OCI-LY7 (cell line): ENCODE measurements around the gene NFYC.

Experiments used
- EZH2phosphoT487 ChIP-seq: fragments of 200-600 bp; sonication (generic); IDR thresholded peaks from 2 replicates; pipeline ENCODE4 v1.6.1; 2018; ENCODE audit warnings: low read depth, borderline replicate concordance, mild to moderate bottlenecking, mixed run types, antibody characterized with exemption, low read length, moderate library complexity, mixed read lengths
- TF ChIP-seq, protein P1 (sequence below): fragments of 200-600 bp; sonication (generic); conservative IDR thresholded peaks from 2 replicates; pipeline ENCODE4 v1.5.1; 2014; ENCODE audit warnings: mild to moderate bottlenecking, antibody characterized with exemption, low read length, moderate library complexity, mixed read lengths

DNA sequence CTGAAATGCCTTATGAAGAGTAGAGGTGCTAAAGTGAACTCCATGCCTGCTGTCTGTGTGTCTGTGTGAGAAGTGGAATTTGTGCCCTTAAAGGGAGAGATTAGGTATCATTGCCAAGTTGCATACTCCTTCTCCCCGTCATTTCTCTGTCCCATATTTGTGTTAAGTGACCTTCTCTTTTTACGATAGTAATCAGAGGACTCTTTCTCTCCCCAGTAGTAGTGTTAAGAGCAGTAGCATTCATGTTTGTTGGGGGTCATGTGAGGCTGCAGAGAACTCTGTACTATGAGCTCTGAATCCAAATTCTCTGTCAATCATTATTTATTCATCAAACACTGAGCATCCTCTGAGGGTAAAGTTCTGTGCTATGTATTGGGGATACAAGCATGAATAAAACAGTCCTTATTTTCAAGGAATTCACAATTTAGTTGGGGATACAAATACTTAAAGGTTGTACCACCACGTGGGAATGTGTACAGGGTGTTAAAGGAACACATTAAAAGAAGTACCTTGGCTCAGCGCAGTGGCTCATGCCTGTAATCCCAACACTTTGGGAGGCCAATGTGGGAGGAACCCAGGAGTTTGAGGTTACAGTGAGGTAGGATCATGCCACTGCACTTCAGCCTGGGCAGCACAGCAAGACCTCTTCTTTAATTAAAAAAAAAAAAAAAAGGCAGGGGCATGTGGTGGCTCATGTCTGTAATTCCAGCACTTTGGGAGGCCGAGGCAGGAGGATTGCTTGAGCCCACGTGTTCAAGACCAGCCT lies 67.3 kb downstream of the NFYC start:
- TF ChIP-seq, protein P1, sequence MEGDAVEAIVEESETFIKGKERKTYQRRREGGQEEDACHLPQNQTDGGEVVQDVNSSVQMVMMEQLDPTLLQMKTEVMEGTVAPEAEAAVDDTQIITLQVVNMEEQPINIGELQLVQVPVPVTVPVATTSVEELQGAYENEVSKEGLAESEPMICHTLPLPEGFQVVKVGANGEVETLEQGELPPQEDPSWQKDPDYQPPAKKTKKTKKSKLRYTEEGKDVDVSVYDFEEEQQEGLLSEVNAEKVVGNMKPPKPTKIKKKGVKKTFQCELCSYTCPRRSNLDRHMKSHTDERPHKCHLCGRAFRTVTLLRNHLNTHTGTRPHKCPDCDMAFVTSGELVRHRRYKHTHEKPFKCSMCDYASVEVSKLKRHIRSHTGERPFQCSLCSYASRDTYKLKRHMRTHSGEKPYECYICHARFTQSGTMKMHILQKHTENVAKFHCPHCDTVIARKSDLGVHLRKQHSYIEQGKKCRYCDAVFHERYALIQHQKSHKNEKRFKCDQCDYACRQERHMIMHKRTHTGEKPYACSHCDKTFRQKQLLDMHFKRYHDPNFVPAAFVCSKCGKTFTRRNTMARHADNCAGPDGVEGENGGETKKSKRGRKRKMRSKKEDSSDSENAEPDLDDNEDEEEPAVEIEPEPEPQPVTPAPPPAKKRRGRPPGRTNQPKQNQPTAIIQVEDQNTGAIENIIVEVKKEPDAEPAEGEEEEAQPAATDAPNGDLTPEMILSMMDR: no peak
- TF ChIP-seq EZH2phosphoT487: no peak
